Thyroid gland (tissue), 4 donors: ENCODE data around the gene TFB2M. TPM values are rescaled to one million over a fixed set of nuclear protein-coding genes. Genes with fewer than 3 reads are reported as not detected.

Experiments
- DNase-seq, 2 donors: peaks; one replicate each; pipeline ENCODE4 v3.0.0-alpha.2; 2019
- H3K27ac ChIP-seq, 3 donors: fragments of 200-600 bp; sonication (generic); 1 replicate in 2 of 3; 2 replicates in 1 of 3; pipeline ENCODE4 v1.5.1; 2016 to 2019; ENCODE audit warnings: mild to moderate bottlenecking in 1 of 3, moderate library complexity in 1 of 3
- H3K27me3 ChIP-seq: fragments of 200-600 bp; sonication (generic); one replicate; pipeline ENCODE4 v1.5.1; 2019
- H3K36me3 ChIP-seq, 2 donors: fragments of 200-600 bp; sonication (generic); one replicate each; pipeline ENCODE4 v1.5.1; 2016 to 2019
- H3K4me1 ChIP-seq, 2 donors: fragments of 200-600 bp; sonication (generic); one replicate each; pipeline ENCODE4 v1.5.1; 2017 to 2019
- H3K4me3 ChIP-seq, 3 donors: fragments of 200-600 bp; sonication (generic); replicated peaks in 1 of 3; 1 replicate in 2 of 3; 2 replicates in 1 of 3; pipeline ENCODE4 v1.5.1; 2016; ENCODE audit warnings: mild to moderate bottlenecking in 1 of 3
- H3K9me3 ChIP-seq: fragments of 200-600 bp; sonication (generic); one replicate; pipeline ENCODE4 v1.5.1; 2017
- POLR2A ChIP-seq, 2 donors: fragments of 450-650 bp; IDR thresholded peaks; one replicate each; pipeline ENCODE4 v1.6.1; 2017; ENCODE audit warnings: antibody characterized with exemption in 2 of 2, mild to moderate bottlenecking in 2 of 2, moderate library complexity in 1 of 2
- WGBS, 2 donors: methylation state at CpG; one replicate each; pipeline ENCODE4 v1.1.5; 2017; 5-methylcytosine and 5-hydroxymethylcytosine counted together
- intact Hi-C: fragments of 100-400 bp; cut with DNase I; formaldehyde crosslinking; loops from one replicate; pipeline ENCODE4 v1.15.1; 2023
- total RNA-seq, 4 donors: library from RNA; depleted of rRNA; stranded (reverse); fragments of >200 nt; gene quantifications; one replicate each; pipeline ENCODE4 v1.2.3, GENCODE V29; 2016
- TF ChIP-seq, protein P1 (sequence below), 6 experiments: fragments of 200-600 bp in 3 of 6; fragments of 450-650 bp in 3 of 6; sonication (generic) in 3 of 6; IDR thresholded peaks; one replicate each; pipeline ENCODE4 v1.5.1; 2016 to 2019; ENCODE audit warnings: antibody characterized with exemption in 6 of 6, mild to moderate bottlenecking in 2 of 6, inconsistent platforms in 1 of 6, moderate library complexity in 1 of 6

TFB2M gene
- total RNA-seq, 4 donors from 2014 or later: 12.2 to 21.9 (median 15.9) TPM

DNA sequence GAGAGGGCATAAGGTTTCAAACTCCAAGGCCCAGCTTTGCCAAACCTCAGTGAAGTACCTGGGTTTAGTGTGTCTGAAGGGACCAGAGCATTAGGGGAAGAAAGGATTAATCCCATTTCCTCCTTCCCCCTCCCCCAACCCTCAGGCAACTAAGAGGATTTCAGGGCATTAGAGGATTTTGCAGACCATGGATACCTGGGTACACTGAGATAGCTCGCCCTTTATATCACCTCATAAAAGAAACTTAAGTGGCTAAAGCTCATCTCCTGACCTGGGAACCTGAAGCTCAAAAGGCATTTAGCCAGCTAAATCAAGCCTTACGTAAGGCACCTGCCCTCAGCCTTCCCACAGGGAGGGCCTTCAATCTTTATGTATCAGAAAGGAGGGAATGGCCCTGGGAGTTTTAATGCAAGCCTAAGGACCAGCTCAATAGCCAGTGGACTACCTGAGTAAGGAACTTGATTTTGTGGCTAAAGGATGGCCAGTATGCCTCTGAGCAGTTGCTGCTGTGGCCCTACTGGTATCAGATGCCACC, 32.6 kb downstream of the TFB2M start:
- Histone ChIP-seq H3K27me3 (no peaks in the 10 kb centered on the region), H3K27ac (peak overlapping the region in 2 of 3 donors; percentile 59 to 72), H3K4me3 (no peak overlapping the region), H3K4me1 (peaks cover 19 to 20% of the 10 kb centered on the region in 2 donors), H3K9me3 (no peaks in the 10 kb centered on the region), H3K36me3 (no peaks in the 10 kb centered on the region)
- no peak for DNase-seq
- TF ChIP-seq POLR2A (IDR thresholded peaks at IDR 0.05): no peak
- TF ChIP-seq, protein P1, sequence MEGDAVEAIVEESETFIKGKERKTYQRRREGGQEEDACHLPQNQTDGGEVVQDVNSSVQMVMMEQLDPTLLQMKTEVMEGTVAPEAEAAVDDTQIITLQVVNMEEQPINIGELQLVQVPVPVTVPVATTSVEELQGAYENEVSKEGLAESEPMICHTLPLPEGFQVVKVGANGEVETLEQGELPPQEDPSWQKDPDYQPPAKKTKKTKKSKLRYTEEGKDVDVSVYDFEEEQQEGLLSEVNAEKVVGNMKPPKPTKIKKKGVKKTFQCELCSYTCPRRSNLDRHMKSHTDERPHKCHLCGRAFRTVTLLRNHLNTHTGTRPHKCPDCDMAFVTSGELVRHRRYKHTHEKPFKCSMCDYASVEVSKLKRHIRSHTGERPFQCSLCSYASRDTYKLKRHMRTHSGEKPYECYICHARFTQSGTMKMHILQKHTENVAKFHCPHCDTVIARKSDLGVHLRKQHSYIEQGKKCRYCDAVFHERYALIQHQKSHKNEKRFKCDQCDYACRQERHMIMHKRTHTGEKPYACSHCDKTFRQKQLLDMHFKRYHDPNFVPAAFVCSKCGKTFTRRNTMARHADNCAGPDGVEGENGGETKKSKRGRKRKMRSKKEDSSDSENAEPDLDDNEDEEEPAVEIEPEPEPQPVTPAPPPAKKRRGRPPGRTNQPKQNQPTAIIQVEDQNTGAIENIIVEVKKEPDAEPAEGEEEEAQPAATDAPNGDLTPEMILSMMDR (IDR thresholded peaks at IDR 0.05): no peak
- 75 to 78% methylated on average over 2 of the region's 2 CpGs for whole genome bisulfite sequencing, 2 donors
- intact Hi-C loops: no loop called here

DNA sequence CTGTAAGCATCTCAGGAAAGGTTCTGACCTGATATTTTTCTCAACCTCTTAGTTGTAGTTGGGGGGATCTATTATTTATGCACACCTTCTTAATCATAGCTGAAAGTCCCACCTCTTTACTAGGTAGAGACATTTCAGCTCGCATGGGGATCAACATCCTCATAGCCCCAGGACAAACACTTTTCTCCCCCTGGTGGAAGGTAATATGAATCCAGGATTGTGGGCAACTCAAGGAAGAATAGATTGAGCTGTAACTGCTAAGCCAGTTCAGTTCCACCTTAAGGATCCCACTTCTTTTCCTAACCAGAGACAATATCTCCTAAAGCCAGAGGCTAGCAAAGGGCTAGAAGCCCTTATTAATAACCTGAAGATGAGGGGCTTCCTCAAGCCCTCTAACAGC, 33.5 kb downstream of the TFB2M start:
- no peak for DNase-seq
- Histone ChIP-seq H3K9me3 (no peaks in the 10 kb centered on the region), H3K36me3 (no peaks in the 10 kb centered on the region), H3K4me1 (peaks cover 19 to 20% of the 10 kb centered on the region in 2 donors), H3K27ac (no peak overlapping the region), H3K4me3 (no peak overlapping the region), H3K27me3 (no peaks in the 10 kb centered on the region)
- WGBS, 2 donors: 73 to 77% methylated on average over 1 of the region's 1 CpG
- intact Hi-C loops: no loop called here
- TF ChIP-seq POLR2A (IDR thresholded peaks at IDR 0.05): no peak
- TF ChIP-seq, protein P1 (IDR thresholded peaks at IDR 0.05): no peak

DNA sequence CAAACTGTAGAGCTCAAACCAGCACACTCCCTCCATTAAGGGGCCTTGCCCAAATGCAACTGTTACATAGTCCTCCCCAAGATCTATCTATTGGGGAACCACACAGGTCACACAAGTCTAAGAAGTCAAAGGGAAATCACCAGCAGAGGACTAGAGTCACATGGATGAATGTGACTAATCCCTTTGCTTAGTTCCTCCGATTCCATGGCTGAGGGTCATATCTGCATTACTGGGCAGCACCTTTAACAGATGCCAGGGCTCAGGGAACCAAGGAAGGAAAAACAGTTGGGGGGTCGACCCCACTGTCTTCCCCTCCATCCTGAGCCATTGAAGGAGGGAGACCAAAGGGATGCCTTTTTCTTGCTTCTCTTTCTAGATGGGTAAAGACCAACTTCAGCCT, 35.6 kb downstream of the TFB2M start:
- intact Hi-C loops: no loop called here
- WGBS, 2 donors: 65 to 76% methylated on average over 2 of the region's 2 CpGs
- TF ChIP-seq, protein P1 (IDR thresholded peaks at IDR 0.05): no peak
- no peak for TF ChIP-seq POLR2A (IDR thresholded peaks at IDR 0.05)

DNA sequence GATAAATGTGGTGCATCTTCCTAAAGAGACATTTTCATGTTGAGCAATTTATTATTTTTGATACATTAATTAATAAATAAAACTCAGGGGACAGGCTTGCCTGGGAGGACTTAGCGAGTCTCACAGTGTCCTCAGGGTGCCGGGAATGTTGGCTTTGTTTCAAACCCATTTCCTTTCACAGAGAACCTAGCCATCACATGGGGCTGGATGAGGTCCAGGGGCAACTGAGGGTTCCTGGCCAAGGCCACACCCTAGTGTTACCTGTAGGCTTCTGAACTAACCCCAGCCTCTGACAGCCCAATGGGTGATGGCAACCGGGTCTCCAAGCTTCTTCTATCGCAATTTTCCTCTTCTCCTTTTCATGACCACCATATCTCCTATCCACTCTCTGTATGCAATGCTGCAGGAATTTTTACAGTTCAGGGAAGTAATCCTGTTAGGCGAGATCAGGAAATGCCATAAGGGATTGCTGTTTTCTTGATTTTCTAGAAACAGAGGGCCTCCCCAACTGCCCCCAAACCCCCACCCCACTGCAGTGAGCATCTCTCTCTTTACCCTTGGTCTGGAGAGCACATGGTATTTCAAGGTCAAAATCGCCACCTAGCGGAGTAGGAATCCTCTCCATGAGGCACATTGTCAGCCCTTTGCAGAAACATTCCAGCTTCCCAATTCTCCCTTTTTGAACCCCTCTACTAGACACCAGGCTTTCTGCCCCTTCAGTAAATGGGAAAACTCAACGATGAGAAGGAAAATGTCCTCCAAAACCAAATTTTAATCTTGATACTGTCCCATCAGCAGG, 36.9 kb downstream of the TFB2M start:
- Histone ChIP-seq H3K4me3 (no peak overlapping the region), H3K27ac (no peak overlapping the region), H3K27me3 (no peaks in the 10 kb centered on the region), H3K4me1 (peaks cover 10 to 14% of the 10 kb centered on the region in 2 donors), H3K9me3 (no peaks in the 10 kb centered on the region), H3K36me3 (no peaks in the 10 kb centered on the region)
- DNase-seq: peak in 1 of 2 donors; percentile 22
- 68 to 75% methylated on average over 8 of the region's 8 CpGs for WGBS, 2 donors
- TF ChIP-seq POLR2A (IDR thresholded peaks at IDR 0.05): no peak
- TF ChIP-seq, protein P1 (IDR thresholded peaks at IDR 0.05): no peak
- intact Hi-C loops: no loop called here

More for the DNA sequence above, 35.6 kb downstream of the TFB2M start:
- Histone ChIP-seq H3K27me3 (no peaks in the 10 kb centered on the region), H3K36me3 (no peaks in the 10 kb centered on the region), H3K27ac (no peak overlapping the region), H3K4me3 (no peak overlapping the region), H3K4me1 (peaks cover 19 to 20% of the 10 kb centered on the region in 2 donors), H3K9me3 (no peaks in the 10 kb centered on the region)
- DNase-seq: no peak
